Neural cell (in vitro differentiated cells): ENCODE data around the gene ALDH3A2. TPM values are rescaled to one million over a fixed set of nuclear protein-coding genes. Genes with fewer than 3 reads are reported as not detected.

Experiments used
- H2AFZ ChIP-seq: fragments of 200-600, 300-800 bp; sonication (generic), shearing (Covaris generic); 2 replicates; pipeline ENCODE4 v1.6.0; 2014; ENCODE audit warnings: low read depth, mild to moderate bottlenecking, antibody characterized with exemption, low read length, moderate library complexity
- H3F3A ChIP-seq: fragments of 200-600 bp; shearing (Covaris generic); 2 replicates; pipeline ENCODE4 v1.6.1; 2016; ENCODE audit warnings: mild to moderate bottlenecking, moderate library complexity, mixed read lengths, antibody characterized with exemption, low read length; ENCODE audit not compliant: insufficient read depth, poor library complexity, severe bottlenecking
- H3K27ac ChIP-seq: fragments of 200-600, 300-800 bp; sonication (generic), shearing (Covaris generic); 2 replicates; pipeline ENCODE4 v1.5.1; 2014; ENCODE audit warnings: mild to moderate bottlenecking, low read length, moderate library complexity
- H3K27me3 ChIP-seq: fragments of 300-800, 200-600 bp; sonication (generic), shearing (Covaris generic); 2 replicates; pipeline ENCODE4 v1.6.0; 2014; ENCODE audit warnings: mild to moderate bottlenecking, low read depth, low read length, moderate library complexity; ENCODE audit not compliant: insufficient read depth
- H3K36me3 ChIP-seq: fragments of 300-800, 200-600 bp; sonication (generic), shearing (Covaris generic); 2 replicates; pipeline ENCODE4 v1.5.1; 2014; ENCODE audit warnings: mild to moderate bottlenecking, antibody characterized with exemption, low read length, moderate library complexity; ENCODE audit not compliant: insufficient read depth
- H3K4me2 ChIP-seq: fragments of 300-800, 200-600 bp; sonication (generic), shearing (Covaris generic); 2 replicates; pipeline ENCODE4 v1.6.0; 2014; ENCODE audit warnings: mild to moderate bottlenecking, low read length
- H3K4me3 ChIP-seq: fragments of 300-800, 200-600 bp; sonication (generic), shearing (Covaris generic); 2 replicates; pipeline ENCODE4 v1.5.1; 2014; ENCODE audit warnings: mild to moderate bottlenecking, low read length, moderate library complexity
- H3K79me2 ChIP-seq: fragments of 200-600 bp; shearing (Covaris generic); replicated peaks from 2 replicates; pipeline ENCODE4 v1.6.0; 2014; ENCODE audit warnings: mild to moderate bottlenecking, low read length, moderate library complexity; ENCODE audit not compliant: insufficient read depth
- H3K9ac ChIP-seq: fragments of 300-800, 200-600 bp; sonication (generic), shearing (Covaris generic); 2 replicates; pipeline ENCODE4 v1.6.1; 2016; ENCODE audit warnings: mild to moderate bottlenecking, low read length, mixed read lengths
- H3K9me2 ChIP-seq: fragments of 200-600 bp; shearing (Covaris generic); 2 replicates; pipeline ENCODE4 v1.6.1; 2016; ENCODE audit warnings: mild to moderate bottlenecking, low read length, mixed read lengths; ENCODE audit not compliant: insufficient read depth
- H3K9me3 ChIP-seq: fragments of 200-600, 300-800 bp; sonication (generic), shearing (Covaris generic); 2 replicates; pipeline ENCODE4 v1.6.1; 2016; ENCODE audit warnings: mild to moderate bottlenecking, mixed run types, low read length, moderate library complexity, mixed read lengths
- H4K20me1 ChIP-seq: fragments of 200-600 bp; shearing (Covaris generic); 2 replicates; pipeline ENCODE4 v1.6.1; 2016; ENCODE audit warnings: mild to moderate bottlenecking, mixed run types; ENCODE audit not compliant: insufficient read depth
- EP300 ChIP-seq: fragments of 450-650 bp; conservative IDR thresholded peaks from 2 replicates; pipeline ENCODE4 v1.6.1; 2014; ENCODE audit warnings: antibody characterized with exemption, mild to moderate bottlenecking, moderate library complexity; ENCODE audit not compliant: poor library complexity, severe bottlenecking
- EZH2 ChIP-seq: fragments of 200-600, 300-800 bp; shearing (Covaris generic), sonication (generic); IDR thresholded peaks from 2 replicates; pipeline ENCODE4 v1.6.1; 2014; ENCODE audit warnings: antibody characterized with exemption, low read length, borderline replicate concordance, mild to moderate bottlenecking; ENCODE audit not compliant: insufficient read depth, poor library complexity, severe bottlenecking
- MXI1 ChIP-seq: fragments of 450-650 bp; conservative IDR thresholded peaks from 2 replicates; pipeline ENCODE4 v1.6.1; 2014; ENCODE audit warnings: antibody characterized with exemption, mild to moderate bottlenecking; ENCODE audit not compliant: poor library complexity, severe bottlenecking
- POLR2AphosphoS5 ChIP-seq: IDR thresholded peaks from 2 replicates; pipeline ENCODE4 v1.6.1; 2012
- RAD21 ChIP-seq: fragments of 450-650 bp; conservative IDR thresholded peaks from 2 replicates; pipeline ENCODE4 v1.6.1; 2014; ENCODE audit warnings: antibody characterized with exemption, mild to moderate bottlenecking, moderate library complexity
- SMC3 ChIP-seq: fragments of 450-650 bp; conservative IDR thresholded peaks from 2 replicates; pipeline ENCODE4 v1.6.1; 2014; ENCODE audit warnings: antibody characterized with exemption, mild to moderate bottlenecking, moderate library complexity; ENCODE audit not compliant: poor library complexity
- TAF1 ChIP-seq: IDR thresholded peaks from 2 replicates; pipeline ENCODE4 v1.6.1; 2012; ENCODE audit warnings: low read depth
- polyA plus RNA-seq: library from polyadenylated mRNA; depleted of rRNA; stranded (reverse); fragments of >200 nt; gene quantifications from 2 replicates; pipeline ENCODE4 v1.2.3, GENCODE V29; 2014
- TF ChIP-seq, protein P1 (sequence below): IDR thresholded peaks from 2 replicates; pipeline ENCODE4 v1.6.1; 2012; ENCODE audit warnings: borderline replicate concordance
- TF ChIP-seq, protein P2 (sequence below): fragments of 450-650 bp; IDR thresholded peaks from 2 replicates; pipeline ENCODE4 v1.5.1; 2014; ENCODE audit warnings: antibody characterized with exemption, mild to moderate bottlenecking, moderate library complexity; ENCODE audit not compliant: poor library complexity, severe bottlenecking

The ALDH3A2 gene
- polyA plus RNA-seq, 1 donor from 2014 or later: 51.2 TPM

DNA sequence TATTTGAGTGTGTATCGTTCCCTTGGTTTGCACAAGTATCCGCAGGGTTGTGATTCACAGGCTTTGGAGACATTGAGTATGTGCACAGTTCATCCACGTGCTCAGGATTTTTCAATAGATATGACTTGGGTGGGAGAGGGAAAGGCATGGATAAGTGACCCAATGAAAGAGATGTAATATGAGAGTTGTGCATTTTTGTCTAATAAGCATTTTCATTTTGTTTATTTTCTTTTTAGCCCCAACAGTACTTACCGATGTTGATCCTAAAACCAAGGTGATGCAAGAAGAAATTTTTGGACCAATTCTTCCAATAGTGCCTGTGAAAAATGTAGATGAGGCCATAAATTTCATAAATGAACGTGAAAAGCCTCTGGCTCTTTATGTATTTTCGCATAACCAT is 14.5 kb downstream of the ALDH3A2 start:
- Histone ChIP-seq H2AFZ (no peak overlapping the region), H3K27me3 (no peaks in the 10 kb centered on the region), H3K9ac (no peak overlapping the region), H3K79me2 (peaks cover under 1% of the 10 kb centered on the region), H3F3A (no peaks in the 10 kb centered on the region), H3K27ac (no peak overlapping the region), H3K9me3 (no peaks in the 10 kb centered on the region), H3K36me3 (no peaks in the 10 kb centered on the region), H3K4me2 (no peak overlapping the region), H3K4me3 (no peak overlapping the region), H3K9me2 (no peaks in the 10 kb centered on the region), H4K20me1 (no peaks in the 10 kb centered on the region)
- TF ChIP-seq TAF1 (no peak), EZH2 (no peak), EP300 (no peak), POLR2AphosphoS5 (no peak), SMC3 (no peak), RAD21 (no peak), MXI1 (no peak)
- TF ChIP-seq, protein P1, sequence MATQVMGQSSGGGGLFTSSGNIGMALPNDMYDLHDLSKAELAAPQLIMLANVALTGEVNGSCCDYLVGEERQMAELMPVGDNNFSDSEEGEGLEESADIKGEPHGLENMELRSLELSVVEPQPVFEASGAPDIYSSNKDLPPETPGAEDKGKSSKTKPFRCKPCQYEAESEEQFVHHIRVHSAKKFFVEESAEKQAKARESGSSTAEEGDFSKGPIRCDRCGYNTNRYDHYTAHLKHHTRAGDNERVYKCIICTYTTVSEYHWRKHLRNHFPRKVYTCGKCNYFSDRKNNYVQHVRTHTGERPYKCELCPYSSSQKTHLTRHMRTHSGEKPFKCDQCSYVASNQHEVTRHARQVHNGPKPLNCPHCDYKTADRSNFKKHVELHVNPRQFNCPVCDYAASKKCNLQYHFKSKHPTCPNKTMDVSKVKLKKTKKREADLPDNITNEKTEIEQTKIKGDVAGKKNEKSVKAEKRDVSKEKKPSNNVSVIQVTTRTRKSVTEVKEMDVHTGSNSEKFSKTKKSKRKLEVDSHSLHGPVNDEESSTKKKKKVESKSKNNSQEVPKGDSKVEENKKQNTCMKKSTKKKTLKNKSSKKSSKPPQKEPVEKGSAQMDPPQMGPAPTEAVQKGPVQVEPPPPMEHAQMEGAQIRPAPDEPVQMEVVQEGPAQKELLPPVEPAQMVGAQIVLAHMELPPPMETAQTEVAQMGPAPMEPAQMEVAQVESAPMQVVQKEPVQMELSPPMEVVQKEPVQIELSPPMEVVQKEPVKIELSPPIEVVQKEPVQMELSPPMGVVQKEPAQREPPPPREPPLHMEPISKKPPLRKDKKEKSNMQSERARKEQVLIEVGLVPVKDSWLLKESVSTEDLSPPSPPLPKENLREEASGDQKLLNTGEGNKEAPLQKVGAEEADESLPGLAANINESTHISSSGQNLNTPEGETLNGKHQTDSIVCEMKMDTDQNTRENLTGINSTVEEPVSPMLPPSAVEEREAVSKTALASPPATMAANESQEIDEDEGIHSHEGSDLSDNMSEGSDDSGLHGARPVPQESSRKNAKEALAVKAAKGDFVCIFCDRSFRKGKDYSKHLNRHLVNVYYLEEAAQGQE: no peak
- TF ChIP-seq, protein P2, sequence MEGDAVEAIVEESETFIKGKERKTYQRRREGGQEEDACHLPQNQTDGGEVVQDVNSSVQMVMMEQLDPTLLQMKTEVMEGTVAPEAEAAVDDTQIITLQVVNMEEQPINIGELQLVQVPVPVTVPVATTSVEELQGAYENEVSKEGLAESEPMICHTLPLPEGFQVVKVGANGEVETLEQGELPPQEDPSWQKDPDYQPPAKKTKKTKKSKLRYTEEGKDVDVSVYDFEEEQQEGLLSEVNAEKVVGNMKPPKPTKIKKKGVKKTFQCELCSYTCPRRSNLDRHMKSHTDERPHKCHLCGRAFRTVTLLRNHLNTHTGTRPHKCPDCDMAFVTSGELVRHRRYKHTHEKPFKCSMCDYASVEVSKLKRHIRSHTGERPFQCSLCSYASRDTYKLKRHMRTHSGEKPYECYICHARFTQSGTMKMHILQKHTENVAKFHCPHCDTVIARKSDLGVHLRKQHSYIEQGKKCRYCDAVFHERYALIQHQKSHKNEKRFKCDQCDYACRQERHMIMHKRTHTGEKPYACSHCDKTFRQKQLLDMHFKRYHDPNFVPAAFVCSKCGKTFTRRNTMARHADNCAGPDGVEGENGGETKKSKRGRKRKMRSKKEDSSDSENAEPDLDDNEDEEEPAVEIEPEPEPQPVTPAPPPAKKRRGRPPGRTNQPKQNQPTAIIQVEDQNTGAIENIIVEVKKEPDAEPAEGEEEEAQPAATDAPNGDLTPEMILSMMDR: no peak

DNA sequence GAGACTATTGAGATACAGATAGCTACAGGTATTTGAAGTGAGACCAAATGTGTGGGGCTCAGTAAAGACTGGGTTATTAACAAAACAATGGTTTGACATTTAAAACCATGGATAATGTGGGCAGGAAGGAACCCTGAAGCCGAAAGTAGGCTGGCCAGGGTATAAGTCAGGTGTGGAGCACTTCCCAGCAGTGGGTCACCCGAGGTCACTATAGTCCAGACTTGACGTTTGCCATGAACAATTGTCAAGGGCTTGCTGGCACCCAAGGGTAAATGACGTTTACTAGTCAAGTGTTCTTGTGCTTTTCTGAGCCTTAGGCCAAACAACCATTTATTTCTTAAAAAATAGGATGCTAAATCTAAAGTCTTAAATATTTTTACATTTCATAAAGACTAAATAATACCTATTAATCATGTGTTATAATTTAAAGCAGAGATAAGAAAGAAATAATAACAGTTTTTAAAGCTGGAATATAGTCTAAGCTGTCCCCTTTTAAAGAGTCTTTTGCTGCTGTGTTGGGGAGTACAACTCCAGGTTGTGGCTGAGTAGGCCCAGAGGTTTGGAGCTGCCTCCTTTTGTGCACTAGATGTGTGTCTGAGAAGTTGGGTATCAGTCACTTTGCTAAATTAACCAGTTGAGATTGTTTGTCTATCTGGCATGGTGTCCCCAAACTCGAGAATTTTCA is 15.7 kb downstream of the ALDH3A2 start:
- no peaks in the 10 kb centered on the region for H3K9me2 ChIP-seq
- H2AFZ ChIP-seq: no peak overlapping the region
- no peak overlapping the region for H3K27ac ChIP-seq
- no peak overlapping the region for H3K9ac ChIP-seq
- no peaks in the 10 kb centered on the region for H4K20me1 ChIP-seq
- no peaks in the 10 kb centered on the region for H3K36me3 ChIP-seq
- no peak overlapping the region for H3K4me3 ChIP-seq
- H3K9me3 ChIP-seq: no peaks in the 10 kb centered on the region
- no peaks in the 10 kb centered on the region for H3K79me2 ChIP-seq
- no peak overlapping the region for H3K4me2 ChIP-seq
- TF ChIP-seq, protein P1: no peak
- TF ChIP-seq RAD21 (no peak), EZH2 (no peak)
- TF ChIP-seq, protein P2: no peak
- no peaks in the 10 kb centered on the region for H3K27me3 ChIP-seq
- H3F3A ChIP-seq: no peaks in the 10 kb centered on the region
